NCI-H1105 treated with DMSO at 0.1 percent for 48 hours (cell line): Measurements from ENCODE around the gene SLC35F2.
A peak's percentile ranks its signal among the peaks of the same experiment; 100 is the strongest.
"Not testable (repeated sequence)": the region's sequence is repeated elsewhere in the genome, so short reads cannot be mapped to it uniquely, and the experiment has no call there.

Source experiments
- DNase-seq: peaks from one replicate; lab custom pipeline; 2025; lab: John Stamatoyannopoulos, UW

SLC35F2 gene

GRCh38 chr11:107842412-107843100, 16.0 kb downstream of the SLC35F2 start:
- DNase-seq, result no peak

DNA sequence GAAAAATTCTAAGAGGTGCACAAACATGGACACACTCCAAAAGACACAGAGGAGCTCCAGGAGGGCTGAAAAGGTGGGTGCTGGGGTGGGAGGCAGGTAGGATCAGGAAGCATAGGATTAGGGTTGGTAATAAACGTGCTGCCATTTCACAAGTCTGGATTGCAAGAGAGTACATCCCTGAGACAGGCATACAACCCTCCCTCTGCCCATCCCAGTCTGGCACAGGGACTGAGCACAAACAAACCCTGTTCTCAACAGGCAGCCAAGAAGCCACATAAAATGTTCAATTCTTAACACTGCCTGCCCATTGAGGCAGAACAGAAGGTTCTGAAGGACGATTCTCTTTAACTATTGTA, 18.5 kb downstream of the SLC35F2 start:
- no peak for DNase-seq

GRCh38 chr11:107836851-107837250, 21.7 kb downstream of the SLC35F2 start:
- DNase-seq, result no peak

DNA sequence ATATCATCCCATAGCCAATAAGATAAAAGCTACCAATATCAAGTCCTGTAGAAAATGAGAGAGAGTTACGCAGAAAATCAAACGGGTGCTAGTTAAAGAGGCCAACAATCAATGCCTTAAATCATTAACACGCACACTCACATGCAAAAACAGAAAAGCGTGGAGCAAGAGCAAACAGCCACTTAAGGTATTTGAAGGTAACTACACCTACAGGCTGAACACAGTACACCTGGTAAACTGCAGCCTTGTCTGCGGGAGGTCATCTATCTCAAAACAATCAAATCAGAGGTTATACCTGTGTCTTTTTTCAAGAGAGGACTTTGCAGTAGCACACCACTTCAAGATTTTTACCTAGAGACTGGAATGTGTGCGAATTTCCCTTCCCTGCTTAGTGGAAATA, 23.6 kb downstream of the SLC35F2 start:
- no peak for DNase-seq

DNA sequence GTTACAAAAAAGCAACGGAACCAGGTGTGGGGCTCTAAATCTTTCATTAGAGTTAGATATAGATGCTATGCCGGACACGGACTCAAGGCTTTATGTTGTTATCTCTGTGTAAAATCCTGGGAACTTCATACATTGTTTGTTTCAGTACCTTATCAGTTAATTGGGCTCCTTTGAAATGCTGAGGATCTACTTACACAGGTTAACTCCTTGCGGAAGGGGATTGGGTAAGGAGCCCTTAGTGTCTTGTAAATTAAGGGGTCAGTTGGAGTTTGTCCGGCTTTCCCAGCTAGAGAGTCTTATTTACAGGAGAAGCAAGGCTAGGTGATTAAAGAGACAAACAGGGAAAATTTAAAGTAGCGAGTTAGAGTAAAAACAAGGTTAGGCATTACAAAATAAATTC, 24.7 kb downstream of the SLC35F2 start:
- DNase-seq, result not testable (repeated sequence)

- DNase-seq, result no peak
Observed at GRCh38 chr11:107830915-107831540, 27.6 kb downstream of the SLC35F2 start.

GRCh38 chr11:107827041-107827440, 31.5 kb downstream of the SLC35F2 start:
- DNase-seq, result no peak

DNA sequence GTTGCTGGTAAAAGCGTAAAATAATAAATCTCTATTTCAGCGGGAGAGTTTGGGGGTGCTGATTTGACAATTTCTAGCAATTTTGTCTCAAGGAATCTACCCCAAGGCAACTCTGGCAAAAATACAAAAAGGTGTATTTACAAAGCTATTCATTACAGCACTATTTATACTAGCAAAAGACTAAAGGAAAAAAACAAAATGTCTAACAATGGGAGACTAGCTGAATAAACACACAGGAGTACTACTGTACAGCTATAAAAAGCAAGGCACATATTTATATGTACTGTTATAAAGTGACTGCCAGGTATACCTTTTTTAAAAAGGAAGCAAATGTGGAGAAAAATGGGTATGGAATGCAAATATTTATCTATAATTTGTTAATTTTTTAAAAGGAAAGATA, 32.7 kb downstream of the SLC35F2 start:
- DNase-seq, result no peak

GRCh38 chr11:107824668-107825369, 33.8 kb downstream of the SLC35F2 start:
- DNase-seq, result no peak

DNA sequence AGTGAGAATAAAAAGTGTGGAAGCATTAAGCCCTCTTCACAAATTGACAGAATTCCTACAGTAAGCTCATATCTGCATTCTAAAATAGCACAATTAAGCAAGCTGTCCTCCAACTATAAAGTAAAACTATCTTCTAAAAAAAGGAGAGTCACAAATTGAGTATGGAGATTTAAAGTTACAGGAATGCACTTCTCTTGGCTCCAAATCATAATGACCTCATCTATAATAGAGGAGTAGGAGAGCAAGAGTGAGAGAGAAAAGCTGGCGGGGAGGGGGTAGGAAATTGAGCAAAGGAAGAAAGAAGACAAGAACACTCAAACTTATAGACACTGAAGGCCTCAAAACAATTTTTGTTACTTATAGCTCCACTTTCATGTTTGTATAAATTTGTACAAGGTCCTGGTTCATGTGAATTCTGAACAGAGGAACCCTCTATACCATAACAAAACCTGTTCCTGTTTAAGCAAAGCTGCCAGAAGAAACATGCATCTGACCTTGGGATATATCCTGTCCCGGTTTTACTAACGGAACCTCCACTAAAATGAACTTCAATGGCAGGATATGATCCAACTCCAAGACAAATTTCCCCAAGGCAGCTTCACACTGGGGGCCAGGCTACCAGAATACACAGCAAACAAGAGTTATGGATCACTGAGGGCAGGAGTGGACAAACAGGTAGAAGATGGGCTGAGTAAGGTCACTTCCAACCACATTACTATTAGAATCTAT, 37.2 kb downstream of the SLC35F2 start:
- DNase-seq, result no peak

DNA sequence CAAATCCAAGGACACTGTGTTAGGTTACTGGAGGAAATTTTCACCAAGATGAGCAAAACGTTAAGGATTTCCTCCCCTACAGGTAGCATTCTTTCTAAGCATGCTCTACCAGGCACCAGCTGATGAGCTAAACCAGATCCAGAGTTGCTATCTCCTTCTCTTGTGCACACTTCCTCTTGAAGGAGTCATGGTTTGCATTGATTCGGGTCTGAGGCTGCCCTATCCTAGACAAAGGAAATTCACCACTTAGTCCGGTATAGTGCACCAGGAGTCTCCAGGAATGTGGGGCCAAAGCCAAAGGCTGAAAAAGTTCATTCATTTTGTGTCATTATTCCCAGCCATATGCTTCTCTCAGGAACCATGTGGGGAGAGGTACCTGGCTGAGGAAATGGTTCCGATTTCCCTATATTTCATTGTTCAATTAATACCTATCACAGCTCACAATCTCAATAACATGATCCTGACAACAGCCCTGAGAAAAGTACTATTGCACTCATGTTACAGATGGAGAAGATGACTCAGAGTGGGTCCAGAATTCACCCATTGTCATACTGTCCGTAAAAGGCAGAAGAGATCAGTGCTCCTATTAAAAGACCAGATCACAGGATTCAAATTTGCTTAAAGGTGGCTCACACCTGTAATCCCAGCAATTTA, 39.1 kb downstream of the SLC35F2 start:
- no peak for DNase-seq

DNA sequence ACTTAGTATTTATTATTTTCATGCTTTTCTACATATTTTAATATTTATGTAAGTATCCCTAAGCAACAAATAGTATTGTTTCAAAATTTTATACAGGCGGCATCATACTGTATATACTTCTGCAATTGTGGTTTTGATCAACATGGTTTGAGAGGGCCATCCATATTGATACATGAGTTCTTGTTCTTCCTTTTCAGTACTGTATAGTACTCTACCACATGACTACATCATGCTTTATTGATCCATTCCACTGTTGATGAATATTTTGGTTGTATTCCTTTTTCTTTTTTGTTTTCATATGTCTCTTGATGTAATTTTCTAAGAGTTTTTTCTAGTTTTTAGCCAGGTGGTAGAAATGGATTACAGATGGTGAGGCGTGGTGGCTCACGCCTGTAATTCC, 40.1 kb downstream of the SLC35F2 start:
- DNase-seq, result no peak

DNA sequence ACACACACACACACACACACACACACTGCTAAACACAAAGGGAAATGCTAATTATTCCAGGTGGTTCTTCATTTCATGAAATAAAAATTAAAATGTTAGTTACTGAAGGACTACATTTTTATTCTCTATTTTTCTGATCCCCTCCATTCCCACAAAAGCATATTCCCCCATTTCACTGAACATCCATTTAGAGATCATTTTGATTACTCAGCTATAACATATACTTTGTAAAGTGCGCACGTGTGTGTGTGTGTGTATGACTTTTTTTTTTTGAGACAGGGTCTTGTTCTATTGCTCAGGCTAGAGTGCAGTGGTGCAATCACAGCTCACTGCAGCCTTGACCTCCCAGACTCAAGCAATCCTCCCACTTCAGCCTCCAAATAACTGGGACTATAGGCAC, 42.6 kb downstream of the SLC35F2 start:
- no peak for DNase-seq

GRCh38 chr11:107810875-107811274, 47.7 kb downstream of the SLC35F2 start:
- no peak for DNase-seq

DNA sequence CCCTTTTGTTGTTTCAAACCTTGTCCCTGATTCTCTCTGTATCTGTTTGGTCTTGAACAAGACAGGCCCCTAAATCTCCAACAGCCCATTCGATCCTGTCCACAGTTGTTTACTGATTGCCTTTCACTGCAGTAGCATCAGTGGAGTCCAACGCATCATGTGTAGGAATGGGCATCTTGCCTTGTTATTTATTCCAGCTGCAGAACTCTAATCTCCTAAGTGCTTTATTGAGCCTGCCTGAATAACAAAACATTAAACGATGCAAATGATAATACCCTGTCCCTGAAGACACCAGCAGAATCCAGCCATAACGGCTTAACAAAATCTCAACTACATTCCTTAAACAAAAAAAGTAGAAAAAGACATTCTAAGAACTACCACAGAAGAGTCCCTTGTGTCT, 50.1 kb downstream of the SLC35F2 start:
- DNase-seq, result no peak

DNA sequence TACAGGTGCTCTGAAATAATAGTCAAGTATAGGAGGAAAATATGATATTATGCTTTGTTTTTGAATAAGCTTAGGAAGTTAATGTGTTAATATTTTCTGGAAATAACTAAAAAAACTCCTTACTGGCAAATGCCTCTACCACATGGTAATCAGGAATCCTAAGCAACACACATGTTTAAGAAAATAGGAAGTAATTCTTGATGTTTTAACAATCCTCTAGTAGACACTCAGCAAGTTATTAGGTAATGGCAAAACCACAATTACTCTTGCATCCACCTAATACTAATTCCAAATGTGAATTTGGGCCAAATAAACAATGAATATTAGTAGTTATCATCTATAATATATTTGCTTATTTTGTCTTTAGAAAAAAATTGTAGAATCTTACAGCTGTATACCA, 53.6 kb downstream of the SLC35F2 start:
- DNase-seq, result no peak

DNA sequence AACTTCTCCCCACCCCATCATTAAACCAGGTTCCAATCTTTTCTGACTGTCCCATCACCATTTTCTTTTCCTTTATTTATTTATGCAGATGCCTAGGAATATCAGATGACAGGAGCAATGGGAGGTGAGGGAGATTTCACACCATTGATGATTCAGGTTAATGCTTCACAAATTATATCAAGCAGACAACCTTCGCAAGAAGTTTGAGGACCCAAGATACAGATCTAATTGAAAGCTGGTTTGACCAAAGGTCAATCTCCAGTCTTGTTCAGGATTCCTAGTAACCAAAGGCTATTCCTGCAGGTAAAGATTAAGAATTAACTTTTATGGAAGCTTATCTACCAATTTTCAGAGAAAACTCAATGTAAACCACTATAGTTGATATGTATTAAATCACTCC, 54.4 kb downstream of the SLC35F2 start:
- DNase-seq, result no peak

DNA sequence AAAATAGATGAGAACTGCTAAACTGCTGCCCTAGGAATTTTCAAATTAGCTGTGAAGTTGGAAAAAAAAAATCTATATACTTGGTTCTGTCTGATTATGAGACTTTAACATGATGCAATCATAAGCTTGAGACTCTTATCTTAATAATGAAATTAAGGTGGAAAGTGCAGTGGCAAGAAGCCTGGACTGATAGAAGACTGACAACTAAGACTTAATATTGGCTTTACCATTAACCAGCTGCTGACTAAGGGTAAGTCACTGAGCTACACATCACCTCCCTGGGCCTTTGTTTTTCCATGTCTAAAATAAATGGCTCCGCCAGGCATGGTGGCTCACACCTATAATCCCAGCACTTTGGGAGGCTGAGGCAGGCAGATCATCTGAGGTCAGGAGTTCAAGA, 56.9 kb downstream of the SLC35F2 start:
- no peak for DNase-seq

GRCh38 chr11:107799218-107799859, 59.2 kb downstream of the SLC35F2 start:
- peak; percentile 54 for DNase-seq

GRCh38 chr11:107792049-107792443, 66.5 kb downstream of the SLC35F2 start:
- no peak for DNase-seq

DNA sequence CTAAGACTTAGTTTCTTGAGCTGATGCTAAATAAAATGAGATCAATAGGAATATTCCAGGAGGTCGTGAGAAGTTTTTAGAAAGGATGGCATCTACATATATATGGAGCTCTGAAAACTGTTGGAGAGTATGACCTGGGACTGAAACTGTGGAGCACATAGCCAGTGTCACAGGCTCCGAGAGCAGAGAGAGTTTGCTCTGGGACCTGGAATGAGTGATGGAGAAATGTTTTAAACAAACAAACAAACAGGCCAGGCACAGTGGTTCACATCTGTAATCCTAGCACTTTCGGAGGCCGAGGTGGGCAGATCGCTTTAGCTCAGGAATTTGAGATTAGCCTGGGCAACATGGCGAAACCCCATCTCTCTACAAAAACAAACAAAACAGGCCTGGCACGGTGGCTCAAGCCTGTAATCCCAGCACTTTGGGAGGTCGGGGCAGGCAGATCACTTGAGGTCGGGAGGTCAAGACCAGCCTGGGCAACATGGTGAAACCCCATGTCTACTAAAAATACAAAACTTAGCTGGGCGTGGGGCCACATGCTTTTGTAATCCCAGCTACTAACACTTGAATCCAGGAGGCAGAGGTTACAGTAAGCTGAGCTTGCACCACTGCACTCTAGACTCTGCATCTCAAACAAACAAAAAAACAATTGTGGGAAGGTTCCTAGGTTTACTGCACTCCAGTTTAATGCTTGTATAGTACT, 67.1 kb downstream of the SLC35F2 start:
- no peak for DNase-seq
